Measurements from ENCODE around the gene ACP5. TPM values are rescaled to one million over a fixed set of nuclear protein-coding genes. Genes with fewer than 3 reads are reported as not detected.

ACP5 gene
- total RNA-seq, 1 donor, result 2.5 TPM

GRCh38 chr19:11560404-11561051 lies 16.9 kb downstream of the ACP5 start:
- peak; percentile 72 for TF ChIP-seq CTCF (IDR thresholded peaks at IDR 0.05; ENCODE audit: extremely low read depth, low read depth, low read length)

GRCh38 chr19:11558881-11559828 lies 18.3 kb downstream of the ACP5 start, which contains the start of gene ELOF1:
Gene ELOF1 (minus strand): TSS chr19:11559230. CDS start chr19:11554347, 4,883 bp downstream.
- peaks cover 5% of the 10 kb centered on the region for H3K36me3 ChIP-seq (ENCODE audit: insufficient read depth, low read length)
- H3K27ac ChIP-seq (ENCODE audit: low read depth, low read length), result peak within 1 kb of the TSS; percentile 74
- no peaks in the 10 kb centered on the region for H3K27me3 ChIP-seq (ENCODE audit: insufficient read depth, low read length)
- H3K4me3 ChIP-seq (ENCODE audit: insufficient read depth, low read length), result peak within 1 kb of the TSS; percentile 99
- H3K79me2 ChIP-seq (ENCODE audit: insufficient read depth, low read length), result peaks cover 41% of the 10 kb centered on the region
- peak within 1 kb of the TSS; percentile 99 for H3K4me2 ChIP-seq (ENCODE audit: insufficient read depth, low read length)
- H4K20me1 ChIP-seq (ENCODE audit: insufficient read depth, low read length), result peaks cover 34% of the 10 kb centered on the region
- peaks cover 21% of the 10 kb centered on the region for H3K4me1 ChIP-seq (ENCODE audit: insufficient read depth, low read length)
- no peak for TF ChIP-seq CTCF (IDR thresholded peaks at IDR 0.05; ENCODE audit: extremely low read depth, low read depth, low read length)
- DNase-seq (ENCODE audit: insufficient read length, low spot score, missing footprints), result peak; percentile 99
- no peaks in the 10 kb centered on the region for H3K9me3 ChIP-seq (ENCODE audit: low read depth, low read length)
- H2AFZ ChIP-seq (ENCODE audit: low read length), result peak within 1 kb of the TSS; percentile 99

More at GRCh38 chr19:11560404-11561051, 16.9 kb downstream of the ACP5 start:
- Histone ChIP-seq H3K4me3 (ENCODE audit: insufficient read depth, low read length) (peak overlapping the region; percentile 28), H3K27ac (ENCODE audit: low read depth, low read length) (no peak overlapping the region), H3K79me2 (ENCODE audit: insufficient read depth, low read length) (peaks cover 34% of the 10 kb centered on the region), H3K36me3 (ENCODE audit: insufficient read depth, low read length) (peaks cover under 1% of the 10 kb centered on the region), H3K4me1 (ENCODE audit: insufficient read depth, low read length) (peaks cover 21% of the 10 kb centered on the region), H3K27me3 (ENCODE audit: insufficient read depth, low read length) (no peaks in the 10 kb centered on the region), H3K4me2 (ENCODE audit: insufficient read depth, low read length) (peak overlapping the region; percentile 99), H3K9me3 (ENCODE audit: low read depth, low read length) (no peaks in the 10 kb centered on the region), H4K20me1 (ENCODE audit: insufficient read depth, low read length) (peaks cover 27% of the 10 kb centered on the region), H2AFZ (ENCODE audit: low read length) (no peak overlapping the region)
- peak; percentile 88 for DNase-seq (ENCODE audit: insufficient read length, low spot score, missing footprints)

GRCh38 chr19:11556634-11557420 lies 20.6 kb downstream of the ACP5 start:
- H3K27ac ChIP-seq (ENCODE audit: low read depth, low read length), result no peak overlapping the region
- H2AFZ ChIP-seq (ENCODE audit: low read length), result no peak overlapping the region
- no peaks in the 10 kb centered on the region for H3K9me3 ChIP-seq (ENCODE audit: low read depth, low read length)
- no peak overlapping the region for H3K4me2 ChIP-seq (ENCODE audit: insufficient read depth, low read length)
- no peaks in the 10 kb centered on the region for H3K27me3 ChIP-seq (ENCODE audit: insufficient read depth, low read length)
- DNase-seq (ENCODE audit: insufficient read length, low spot score, missing footprints), result peak; percentile 58
- no peak for TF ChIP-seq CTCF (IDR thresholded peaks at IDR 0.05; ENCODE audit: extremely low read depth, low read depth, low read length)
- peaks cover 5% of the 10 kb centered on the region for H3K36me3 ChIP-seq (ENCODE audit: insufficient read depth, low read length)
- H3K4me3 ChIP-seq (ENCODE audit: insufficient read depth, low read length), result no peak overlapping the region
- H3K4me1 ChIP-seq (ENCODE audit: insufficient read depth, low read length), result peaks cover 21% of the 10 kb centered on the region
- peaks cover 34% of the 10 kb centered on the region for H4K20me1 ChIP-seq (ENCODE audit: insufficient read depth, low read length)
- peaks cover 41% of the 10 kb centered on the region for H3K79me2 ChIP-seq (ENCODE audit: insufficient read depth, low read length)

Measured in osteoblast (primary cell).